SK-N-SH (cell line): Measurements from ENCODE around the gene RTN4. TPM values are rescaled to one million over a fixed set of nuclear protein-coding genes. Genes with fewer than 3 reads are reported as not detected.

ENCODE experiments used
- CTCF ChIA-PET: fragments of 300-600, 350-600 bp; formaldehyde crosslinking; extraction: SDS; loops from one replicate; lab custom pipeline; 2021; lab: Yijun Ruan, JAX
- POLR2A ChIA-PET: fragments of 350-600 bp; sonication (Branson Sonifier 250); formaldehyde crosslinking; extraction: SDS; loops from one replicate; lab custom pipeline; 2020; ENCODE audit warnings: antibody characterized with exemption, inconsistent platforms; lab: Yijun Ruan, JAX
- DNase-seq: peaks from one replicate; pipeline ENCODE4 v3.0.0; 2012
- H2AFZ ChIP-seq: fragments of 200-600 bp; sonication (generic); 2 replicates; pipeline ENCODE4 v1.8.1; 2016; ENCODE audit warnings: antibody characterized with exemption, mild to moderate bottlenecking, low read depth
- H3F3A ChIP-seq: fragments of 200-600 bp; sonication (generic); replicated peaks from 2 replicates; pipeline ENCODE3; 2016; ENCODE audit warnings: antibody characterized with exemption, mild to moderate bottlenecking; ENCODE audit not compliant: insufficient read depth
- H3K27ac ChIP-seq, 2 experiments: fragments of 200-500 bp in 1 of 2; fragments of 200-600 bp in 1 of 2; sonication (Bioruptor generic) in 1 of 2; sonication (generic), shearing (Covaris generic) in 1 of 2; 2 replicates each; pipeline versions ENCODE4 v1.5.1 to v1.6.1; 2014 to 2016; ENCODE audit warnings: low read depth in 2 of 2, inconsistent platforms in 1 of 2, low read length in 1 of 2, mild to moderate bottlenecking in 1 of 2, mixed read lengths in 1 of 2
- H3K27me3 ChIP-seq: fragments of 200-600 bp; sonication (generic), shearing (Covaris generic); 2 replicates; pipeline ENCODE4 v1.6.1; 2016; ENCODE audit warnings: mixed run types; ENCODE audit not compliant: insufficient read depth
- H3K36me3 ChIP-seq, 2 experiments: fragments of 200-500 bp in 1 of 2; fragments of 200-600 bp in 1 of 2; sonication (Bioruptor generic) in 1 of 2; sonication (generic) in 1 of 2; replicated peaks in 1 of 2; 2 replicates each; pipeline versions ENCODE3 to v1.5.1; 2014 to 2016; ENCODE audit warnings: low read length in 1 of 2, mild to moderate bottlenecking in 1 of 2; ENCODE audit not compliant: insufficient read depth in 2 of 2, control insufficient read depth in 1 of 2
- H3K4me1 ChIP-seq, 2 experiments: fragments of 200-500 bp in 1 of 2; fragments of 200-600 bp in 1 of 2; sonication (Bioruptor generic) in 1 of 2; sonication (generic), shearing (Covaris generic) in 1 of 2; 2 replicates each; pipeline versions ENCODE4 v1.5.1 to v1.6.1; 2014 to 2016; ENCODE audit warnings: low read depth in 1 of 2, low read length in 1 of 2, mixed run types in 1 of 2; ENCODE audit not compliant: insufficient read depth in 2 of 2, control insufficient read depth in 1 of 2
- H3K4me2 ChIP-seq: fragments of 200-600 bp; sonication (generic), shearing (Covaris generic); 2 replicates; pipeline ENCODE4 v1.6.1; 2017; ENCODE audit warnings: mixed run types
- H3K4me3 ChIP-seq, 2 experiments: fragments of 200-500 bp in 1 of 2; fragments of 200-600 bp in 1 of 2; sonication (Bioruptor generic) in 1 of 2; sonication (generic), shearing (Covaris generic) in 1 of 2; 2 replicates each; pipeline versions ENCODE4 v1.5.1 to v1.8.1; 2014 to 2016; ENCODE audit warnings: low read depth in 2 of 2, inconsistent platforms in 1 of 2, low read length in 1 of 2, mild to moderate bottlenecking in 1 of 2, mixed read lengths in 1 of 2, moderate library complexity in 1 of 2
- H3K79me2 ChIP-seq: fragments of 200-600 bp; sonication (generic); 2 replicates; pipeline ENCODE4 v1.8.1; 2017; ENCODE audit warnings: mild to moderate bottlenecking; ENCODE audit not compliant: insufficient read depth
- H3K9ac ChIP-seq: fragments of 200-600 bp; sonication (generic); 2 replicates; pipeline ENCODE4 v1.6.1; 2017; ENCODE audit warnings: mixed run types
- H3K9me2 ChIP-seq: fragments of 200-600 bp; sonication (generic); 2 replicates; pipeline ENCODE4 v1.6.1; 2017; ENCODE audit warnings: mixed run types
- H3K9me3 ChIP-seq: fragments of 200-600 bp; sonication (generic); 2 replicates; pipeline ENCODE4 v1.6.1; 2017; ENCODE audit warnings: mixed run types, mild to moderate bottlenecking, moderate library complexity
- H4K20me1 ChIP-seq: fragments of 200-600 bp; sonication (generic); 2 replicates; pipeline ENCODE4 v1.6.1; 2017; ENCODE audit warnings: mild to moderate bottlenecking, mixed run types; ENCODE audit not compliant: insufficient read depth
- FOXJ3 ChIP-seq: sonication (generic); formaldehyde crosslinking; IDR thresholded peaks from 2 replicates; pipeline ENCODE4 v1.5.1; 2020; ENCODE audit warnings: mild to moderate bottlenecking, missing genetic modification reagents
- GABPA ChIP-seq: IDR thresholded peaks from 2 replicates; pipeline ENCODE4 v1.4.0; 2012; ENCODE audit warnings: low read depth, mild to moderate bottlenecking
- JUND ChIP-seq: IDR thresholded peaks from 2 replicates; pipeline ENCODE4 v1.4.0; 2012
- POLR2AphosphoS5 ChIP-seq: IDR thresholded peaks from 2 replicates; pipeline ENCODE4 v1.6.1; 2012; ENCODE audit warnings: low read depth, low read length
- SIN3A ChIP-seq: IDR thresholded peaks from 2 replicates; pipeline ENCODE4 v1.6.1; 2012; ENCODE audit warnings: low read depth, mild to moderate bottlenecking, low read length, moderate library complexity, borderline replicate concordance
- TEAD4 ChIP-seq: IDR thresholded peaks from 2 replicates; pipeline ENCODE4 v1.4.0; 2012; ENCODE audit warnings: mild to moderate bottlenecking, borderline replicate concordance; ENCODE audit not compliant: insufficient read depth
- YY1 ChIP-seq: IDR thresholded peaks from 2 replicates; pipeline ENCODE4 v1.4.0; 2012; ENCODE audit warnings: low read depth, mild to moderate bottlenecking
- WGBS: methylation state at CpG from one replicate; pipeline ENCODE4 v1.1.6; 2017; ENCODE audit warnings: low lambda C conversion rate; 5-methylcytosine and 5-hydroxymethylcytosine counted together
- polyA plus RNA-seq, 3 experiments: library from polyadenylated mRNA; depleted of rRNA; stranded (reverse); fragments of >200 nt; gene quantifications; 2 replicates each; pipeline ENCODE4 v1.2.3, GENCODE V29; 2012
- TF ChIP-seq, protein P1 (sequence below): fragments of 200-600 bp; sonication (generic); IDR thresholded peaks from 2 replicates; pipeline ENCODE4 v1.6.1; 2017; ENCODE audit warnings: antibody characterized with exemption, mild to moderate bottlenecking, moderate library complexity
- TF ChIP-seq, protein P2 (sequence below): IDR thresholded peaks from 2 replicates; pipeline ENCODE4 v1.4.0; 2012; ENCODE audit warnings: low read depth, borderline replicate concordance
- TF ChIP-seq, protein P3 (sequence below): IDR thresholded peaks from 2 replicates; pipeline ENCODE4 v1.4.0; 2012; ENCODE audit warnings: low read depth, borderline replicate concordance
- TF ChIP-seq, protein P4 (sequence below): fragments of 150-350 bp; IDR thresholded peaks from 2 replicates; pipeline ENCODE4 v1.6.1; 2016; ENCODE audit warnings: mild to moderate bottlenecking, low read depth, low read length
- TF ChIP-seq, protein P5 (sequence below): IDR thresholded peaks from 2 replicates; pipeline ENCODE4; 2012

Gene RTN4
- polyA plus RNA-seq, 1 of the 3 experiments (the other 2 are of a cell fraction): 315 TPM

DNA sequence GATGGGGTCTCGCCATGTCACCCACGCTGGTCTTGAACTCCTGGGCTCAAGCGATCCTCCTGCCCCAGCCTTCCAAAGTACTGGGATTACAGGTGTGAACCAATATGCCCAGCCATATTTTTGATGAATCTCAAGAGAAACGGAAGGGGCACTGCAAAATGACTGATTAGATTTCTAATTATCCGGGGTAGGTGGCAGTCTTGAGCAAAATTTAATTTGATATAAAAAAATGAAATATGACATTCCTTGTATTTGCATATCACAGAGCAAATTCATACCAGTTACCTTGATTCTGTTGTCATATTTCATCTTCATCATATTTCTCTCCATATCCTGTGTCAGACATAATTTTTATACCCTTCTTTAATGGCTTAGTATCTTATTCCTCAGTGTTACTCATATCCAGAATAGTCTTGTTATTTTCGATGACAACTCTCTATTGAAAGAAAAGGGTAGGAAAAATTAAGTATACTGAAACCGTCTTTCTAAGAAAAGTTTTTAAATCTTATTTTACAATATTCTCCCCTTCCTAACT lies 30.0 kb upstream of the RTN4 start:
- TF ChIP-seq POLR2AphosphoS5 (no peak), SIN3A (no peak)
- TF ChIP-seq, protein P1, sequence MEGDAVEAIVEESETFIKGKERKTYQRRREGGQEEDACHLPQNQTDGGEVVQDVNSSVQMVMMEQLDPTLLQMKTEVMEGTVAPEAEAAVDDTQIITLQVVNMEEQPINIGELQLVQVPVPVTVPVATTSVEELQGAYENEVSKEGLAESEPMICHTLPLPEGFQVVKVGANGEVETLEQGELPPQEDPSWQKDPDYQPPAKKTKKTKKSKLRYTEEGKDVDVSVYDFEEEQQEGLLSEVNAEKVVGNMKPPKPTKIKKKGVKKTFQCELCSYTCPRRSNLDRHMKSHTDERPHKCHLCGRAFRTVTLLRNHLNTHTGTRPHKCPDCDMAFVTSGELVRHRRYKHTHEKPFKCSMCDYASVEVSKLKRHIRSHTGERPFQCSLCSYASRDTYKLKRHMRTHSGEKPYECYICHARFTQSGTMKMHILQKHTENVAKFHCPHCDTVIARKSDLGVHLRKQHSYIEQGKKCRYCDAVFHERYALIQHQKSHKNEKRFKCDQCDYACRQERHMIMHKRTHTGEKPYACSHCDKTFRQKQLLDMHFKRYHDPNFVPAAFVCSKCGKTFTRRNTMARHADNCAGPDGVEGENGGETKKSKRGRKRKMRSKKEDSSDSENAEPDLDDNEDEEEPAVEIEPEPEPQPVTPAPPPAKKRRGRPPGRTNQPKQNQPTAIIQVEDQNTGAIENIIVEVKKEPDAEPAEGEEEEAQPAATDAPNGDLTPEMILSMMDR: peak; percentile 12; the same call in 1 of the 2 replicates
- TF ChIP-seq, protein P2, sequence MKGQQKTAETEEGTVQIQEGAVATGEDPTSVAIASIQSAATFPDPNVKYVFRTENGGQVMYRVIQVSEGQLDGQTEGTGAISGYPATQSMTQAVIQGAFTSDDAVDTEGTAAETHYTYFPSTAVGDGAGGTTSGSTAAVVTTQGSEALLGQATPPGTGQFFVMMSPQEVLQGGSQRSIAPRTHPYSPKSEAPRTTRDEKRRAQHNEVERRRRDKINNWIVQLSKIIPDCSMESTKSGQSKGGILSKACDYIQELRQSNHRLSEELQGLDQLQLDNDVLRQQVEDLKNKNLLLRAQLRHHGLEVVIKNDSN: no peak
- TF ChIP-seq, all 33 proteins: peak for 1
- Histone ChIP-seq H3K9me2 (no peaks in the 10 kb centered on the region), H3K4me1 (no peaks in the 10 kb centered on the region), H3K27me3 (no peaks in the 10 kb centered on the region), H3K9me3 (peaks cover 9% of the 10 kb centered on the region; the same call in 1 of the 2 replicates), H4K20me1 (no peaks in the 10 kb centered on the region), H3K79me2 (no peaks in the 10 kb centered on the region), H3K9ac (no peak overlapping the region), H3K4me3 (no peak overlapping the region), H2AFZ (no peak overlapping the region), H3K27ac (no peak overlapping the region), H3K36me3 (no peaks in the 10 kb centered on the region), H3K4me2 (no peak overlapping the region), H3F3A (no peaks in the 10 kb centered on the region)
- ChIA-PET POLR2A (no interaction called here), CTCF (no interaction called here)
- 86% methylated on average over 7 of the region's 7 CpGs for WGBS
- DNase-seq: no peak

DNA sequence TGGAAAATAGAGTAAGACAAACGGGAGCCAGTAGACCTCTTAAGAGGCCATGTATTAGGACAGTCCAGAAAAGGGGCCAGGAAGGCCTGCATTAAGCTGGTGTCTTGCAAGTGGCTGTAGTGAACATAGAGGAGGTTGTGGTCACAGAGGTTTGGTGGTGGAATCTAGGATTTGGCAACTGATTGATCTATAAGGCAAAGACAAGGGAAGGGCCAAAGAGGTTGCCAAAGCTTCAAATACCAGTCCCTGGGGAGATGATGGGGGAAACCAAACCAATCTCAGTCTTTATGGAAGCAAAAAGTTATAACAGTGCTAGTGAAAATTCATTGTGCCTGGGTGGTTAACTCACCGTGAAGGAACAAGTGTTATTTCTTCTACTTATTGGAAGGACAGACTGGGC lies 28.7 kb upstream of the RTN4 start:
- Histone ChIP-seq H3K27ac (no peak overlapping the region), H3K4me1 (no peaks in the 10 kb centered on the region), H3K9ac (no peak overlapping the region), H3K27me3 (no peaks in the 10 kb centered on the region), H3K79me2 (no peaks in the 10 kb centered on the region), H2AFZ (no peak overlapping the region), H3K9me2 (no peaks in the 10 kb centered on the region), H3K4me3 (no peak overlapping the region), H3F3A (no peaks in the 10 kb centered on the region), H3K9me3 (peaks cover 9% of the 10 kb centered on the region; the same call in 1 of the 2 replicates), H3K4me2 (no peak overlapping the region), H3K36me3 (no peaks in the 10 kb centered on the region), H4K20me1 (no peaks in the 10 kb centered on the region)
- DNase-seq: no peak
- 82% methylated on average over 2 of the region's 2 CpGs for WGBS
- ChIA-PET CTCF (no interaction called here), POLR2A (no interaction called here)
- TF ChIP-seq, protein P3, sequence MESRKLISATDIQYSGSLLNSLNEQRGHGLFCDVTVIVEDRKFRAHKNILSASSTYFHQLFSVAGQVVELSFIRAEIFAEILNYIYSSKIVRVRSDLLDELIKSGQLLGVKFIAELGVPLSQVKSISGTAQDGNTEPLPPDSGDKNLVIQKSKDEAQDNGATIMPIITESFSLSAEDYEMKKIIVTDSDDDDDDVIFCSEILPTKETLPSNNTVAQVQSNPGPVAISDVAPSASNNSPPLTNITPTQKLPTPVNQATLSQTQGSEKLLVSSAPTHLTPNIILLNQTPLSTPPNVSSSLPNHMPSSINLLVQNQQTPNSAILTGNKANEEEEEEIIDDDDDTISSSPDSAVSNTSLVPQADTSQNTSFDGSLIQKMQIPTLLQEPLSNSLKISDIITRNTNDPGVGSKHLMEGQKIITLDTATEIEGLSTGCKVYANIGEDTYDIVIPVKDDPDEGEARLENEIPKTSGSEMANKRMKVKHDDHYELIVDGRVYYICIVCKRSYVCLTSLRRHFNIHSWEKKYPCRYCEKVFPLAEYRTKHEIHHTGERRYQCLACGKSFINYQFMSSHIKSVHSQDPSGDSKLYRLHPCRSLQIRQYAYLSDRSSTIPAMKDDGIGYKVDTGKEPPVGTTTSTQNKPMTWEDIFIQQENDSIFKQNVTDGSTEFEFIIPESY: no peak
- TF ChIP-seq, protein P4, sequence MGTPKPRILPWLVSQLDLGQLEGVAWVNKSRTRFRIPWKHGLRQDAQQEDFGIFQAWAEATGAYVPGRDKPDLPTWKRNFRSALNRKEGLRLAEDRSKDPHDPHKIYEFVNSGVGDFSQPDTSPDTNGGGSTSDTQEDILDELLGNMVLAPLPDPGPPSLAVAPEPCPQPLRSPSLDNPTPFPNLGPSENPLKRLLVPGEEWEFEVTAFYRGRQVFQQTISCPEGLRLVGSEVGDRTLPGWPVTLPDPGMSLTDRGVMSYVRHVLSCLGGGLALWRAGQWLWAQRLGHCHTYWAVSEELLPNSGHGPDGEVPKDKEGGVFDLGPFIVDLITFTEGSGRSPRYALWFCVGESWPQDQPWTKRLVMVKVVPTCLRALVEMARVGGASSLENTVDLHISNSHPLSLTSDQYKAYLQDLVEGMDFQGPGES: no peak
- TF ChIP-seq FOXJ3 (CRISPR knock-in tag): no peak
- TF ChIP-seq YY1: no peak
- no peak for TF ChIP-seq JUND
- TF ChIP-seq, protein P2: no peak
- no peak for TF ChIP-seq GABPA
- TF ChIP-seq, protein P5, sequence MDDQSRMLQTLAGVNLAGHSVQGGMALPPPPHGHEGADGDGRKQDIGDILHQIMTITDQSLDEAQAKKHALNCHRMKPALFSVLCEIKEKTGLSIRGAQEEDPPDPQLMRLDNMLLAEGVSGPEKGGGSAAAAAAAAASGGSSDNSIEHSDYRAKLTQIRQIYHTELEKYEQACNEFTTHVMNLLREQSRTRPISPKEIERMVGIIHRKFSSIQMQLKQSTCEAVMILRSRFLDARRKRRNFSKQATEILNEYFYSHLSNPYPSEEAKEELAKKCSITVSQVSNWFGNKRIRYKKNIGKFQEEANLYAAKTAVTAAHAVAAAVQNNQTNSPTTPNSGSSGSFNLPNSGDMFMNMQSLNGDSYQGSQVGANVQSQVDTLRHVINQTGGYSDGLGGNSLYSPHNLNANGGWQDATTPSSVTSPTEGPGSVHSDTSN: no peak
- no peak for TF ChIP-seq TEAD4
